NT2/D1 (cell line): ENCODE data around the gene TUT4.

Experiments
- DNase-seq: peaks from one replicate; pipeline ENCODE4 v3.0.0-alpha.2; 2011; ENCODE audit warnings: low read depth, low spot score
- H3K27me3 ChIP-seq: 2 replicates; pipeline ENCODE4 v1.6.0; 2011; ENCODE audit warnings: mild to moderate bottlenecking; ENCODE audit not compliant: insufficient read length, insufficient read depth
- H3K36me3 ChIP-seq: 2 replicates; pipeline ENCODE4 v1.6.1; 2011; ENCODE audit warnings: mild to moderate bottlenecking, low read length, mixed read lengths; ENCODE audit not compliant: insufficient read depth, insufficient read length
- H3K4me1 ChIP-seq: 2 replicates; pipeline ENCODE4 v1.5.1; 2011; ENCODE audit not compliant: insufficient read depth, insufficient read length
- H3K4me3 ChIP-seq: 2 replicates; pipeline ENCODE4 v1.5.1; 2011; ENCODE audit warnings: low read depth; ENCODE audit not compliant: insufficient read length
- H3K9ac ChIP-seq: 2 replicates; pipeline ENCODE4 v1.6.0; 2011; ENCODE audit warnings: low read depth; ENCODE audit not compliant: insufficient read length
- H3K9me3 ChIP-seq: 2 replicates; pipeline ENCODE4 v1.5.1; 2011; ENCODE audit warnings: mild to moderate bottlenecking, low read length; ENCODE audit not compliant: insufficient read depth
- SUZ12 ChIP-seq: IDR thresholded peaks from 2 replicates; pipeline ENCODE4 v1.6.1; 2011; ENCODE audit not compliant: insufficient read length, insufficient read depth; ENCODE audit errors: extremely low read depth
- YY1 ChIP-seq: IDR thresholded peaks from 2 replicates; pipeline ENCODE4 v1.6.1; 2011; ENCODE audit not compliant: insufficient read length, insufficient read depth
- ZNF274 ChIP-seq: IDR thresholded peaks from 2 replicates; pipeline ENCODE4 v1.6.1; 2011; ENCODE audit warnings: mild to moderate bottlenecking, low read depth, low read length

TUT4 gene

GRCh38 chr1:52487632-52488031, 65.3 kb downstream of the TUT4 start:
- Histone ChIP-seq H3K9ac (no peak overlapping the region), H3K36me3 (peaks cover 35% of the 10 kb centered on the region), H3K9me3 (no peaks in the 10 kb centered on the region), H3K4me1 (no peaks in the 10 kb centered on the region), H3K27me3 (no peaks in the 10 kb centered on the region), H3K4me3 (no peak overlapping the region)
- TF ChIP-seq SUZ12 = no peak
- no peak for TF ChIP-seq YY1
- no peak for TF ChIP-seq ZNF274
- DNase-seq = no peak

- Histone ChIP-seq H3K9me3 (no peaks in the 10 kb centered on the region), H3K9ac (no peak overlapping the region), H3K4me1 (no peaks in the 10 kb centered on the region), H3K36me3 (peaks cover 30% of the 10 kb centered on the region), H3K27me3 (no peaks in the 10 kb centered on the region), H3K4me3 (no peak overlapping the region)
- no peak for DNase-seq
- TF ChIP-seq SUZ12 (no peak), ZNF274 (no peak), YY1 (no peak)
Measured at GRCh38 chr1:52482326-52483004, 70.4 kb downstream of the TUT4 start.

DNA sequence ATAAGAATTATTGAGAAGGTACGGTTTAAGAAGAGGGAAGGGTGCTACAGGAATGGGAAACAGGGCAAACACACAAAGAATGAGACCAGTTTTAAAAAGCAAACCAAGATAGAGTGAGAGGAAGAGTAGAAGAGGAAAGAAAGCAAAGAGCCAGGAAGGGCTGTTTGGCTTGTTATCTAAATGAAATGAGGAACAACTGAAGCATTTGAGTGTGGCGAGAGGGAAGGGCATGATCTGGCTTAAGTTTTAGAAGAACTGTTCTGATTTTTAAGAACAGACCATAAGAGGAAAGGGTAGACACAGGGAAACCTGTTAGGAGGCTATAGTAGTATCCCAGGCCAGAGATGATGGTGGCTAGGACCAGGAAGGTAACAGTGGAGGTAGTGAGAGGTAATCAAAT, 73.8 kb downstream of the TUT4 start:
- TF ChIP-seq SUZ12 (no peak), ZNF274 (no peak), YY1 (no peak)
- Histone ChIP-seq H3K9me3 (no peaks in the 10 kb centered on the region), H3K9ac (no peak overlapping the region), H3K27me3 (no peaks in the 10 kb centered on the region), H3K4me3 (no peak overlapping the region), H3K36me3 (peaks cover 35% of the 10 kb centered on the region), H3K4me1 (no peaks in the 10 kb centered on the region)
- DNase-seq = no peak

GRCh38 chr1:52477876-52478275, 75.0 kb downstream of the TUT4 start:
- TF ChIP-seq YY1 = no peak
- no peak for TF ChIP-seq ZNF274
- TF ChIP-seq SUZ12 = no peak
- Histone ChIP-seq H3K4me3 (no peak overlapping the region), H3K9ac (no peak overlapping the region), H3K27me3 (no peaks in the 10 kb centered on the region), H3K9me3 (no peaks in the 10 kb centered on the region), H3K36me3 (peaks cover 38% of the 10 kb centered on the region), H3K4me1 (no peaks in the 10 kb centered on the region)
- DNase-seq = no peak

- TF ChIP-seq SUZ12 = no peak
- no peak for TF ChIP-seq YY1
- TF ChIP-seq ZNF274 = no peak
- Histone ChIP-seq H3K27me3 (no peaks in the 10 kb centered on the region), H3K4me1 (no peaks in the 10 kb centered on the region), H3K9me3 (no peaks in the 10 kb centered on the region), H3K9ac (no peak overlapping the region), H3K4me3 (no peak overlapping the region), H3K36me3 (peaks cover 34% of the 10 kb centered on the region)
- no peak for DNase-seq
Measured at GRCh38 chr1:52476943-52477342, 75.9 kb downstream of the TUT4 start.

DNA sequence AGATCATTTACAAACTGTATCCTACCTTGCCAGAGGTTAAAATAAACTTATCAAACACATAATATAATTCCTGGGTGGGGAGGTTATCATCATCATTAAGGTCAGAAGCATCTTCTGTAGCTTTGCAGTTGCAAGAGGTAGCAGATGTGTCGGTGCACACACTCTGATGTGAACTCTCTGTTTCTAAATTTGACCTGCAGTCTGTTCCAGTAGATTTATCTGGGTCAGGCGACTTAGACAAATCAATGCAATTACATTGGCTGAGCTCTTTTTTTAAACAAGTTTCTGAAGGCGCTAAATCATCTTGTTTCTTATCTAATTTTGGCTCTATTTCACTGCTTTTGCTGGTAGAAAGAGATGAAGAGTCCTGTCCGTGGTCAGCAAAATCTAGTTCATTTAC, 78.1 kb downstream of the TUT4 start:
- no peaks in the 10 kb centered on the region for H3K9me3 ChIP-seq
- no peaks in the 10 kb centered on the region for H3K4me1 ChIP-seq
- TF ChIP-seq SUZ12 = no peak
- no peak for TF ChIP-seq YY1
- no peak for TF ChIP-seq ZNF274
- DNase-seq = no peak
- H3K36me3 ChIP-seq = peaks cover 39% of the 10 kb centered on the region
- no peaks in the 10 kb centered on the region for H3K27me3 ChIP-seq
- H3K9ac ChIP-seq = no peak overlapping the region
- H3K4me3 ChIP-seq = no peak overlapping the region

DNA sequence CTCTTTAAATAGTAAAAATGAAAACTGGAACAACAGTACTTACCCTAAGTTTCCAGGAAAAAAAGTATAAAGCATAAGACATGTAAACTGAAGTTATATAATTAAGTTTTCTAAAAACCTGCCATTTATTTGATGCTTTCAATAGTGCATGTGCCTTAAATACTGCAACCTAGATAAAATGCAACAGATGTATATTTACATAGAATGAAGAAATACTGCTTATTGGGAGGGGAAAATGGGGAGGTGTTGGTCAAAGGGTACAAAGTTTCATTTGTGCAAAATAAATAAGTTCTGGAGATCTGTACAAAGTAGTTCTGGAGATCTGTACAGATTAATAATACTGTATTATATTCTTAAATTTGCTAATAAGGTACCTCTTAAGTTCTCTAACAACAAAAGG, 79.9 kb downstream of the TUT4 start:
- peaks cover 39% of the 10 kb centered on the region for H3K36me3 ChIP-seq
- TF ChIP-seq ZNF274 (no peak), SUZ12 (no peak), YY1 (no peak)
- no peak for DNase-seq
- no peaks in the 10 kb centered on the region for H3K9me3 ChIP-seq
- H3K9ac ChIP-seq = no peak overlapping the region
- H3K4me1 ChIP-seq = no peaks in the 10 kb centered on the region
- H3K27me3 ChIP-seq = no peaks in the 10 kb centered on the region
- no peak overlapping the region for H3K4me3 ChIP-seq

GRCh38 chr1:52472384-52472783, 80.5 kb downstream of the TUT4 start:
- Histone ChIP-seq H3K36me3 (peaks cover 34% of the 10 kb centered on the region), H3K9me3 (no peaks in the 10 kb centered on the region), H3K4me3 (no peak overlapping the region), H3K4me1 (no peaks in the 10 kb centered on the region), H3K27me3 (no peaks in the 10 kb centered on the region), H3K9ac (no peak overlapping the region)
- DNase-seq = no peak
- TF ChIP-seq SUZ12 (no peak), YY1 (no peak), ZNF274 (no peak)
